Measurements from ENCODE around the gene TMEM184B. TPM values are rescaled to one million over a fixed set of nuclear protein-coding genes. Genes with fewer than 3 reads are reported as not detected.

Gene TMEM184B
- polyA plus RNA-seq, 4 donors, result 7.3 to 47.4 (median 20.3) TPM

- H3K9me3 ChIP-seq (ENCODE audit: control insufficient read depth in 2 of 2, insufficient read depth in 1 of 2, low read depth in 1 of 2, low read length in 1 of 2), result no peaks in the 10 kb centered on the region
- FAIRE-seq (no peak), DNase-seq (no peak)
- peak overlapping the region in 1 of 3 donors; percentile 83 for H3K27ac ChIP-seq (ENCODE audit: low read depth in 1 of 3, low read length in 2 of 3)
- H3K36me3 ChIP-seq (ENCODE audit: control insufficient read depth in 3 of 3, insufficient read depth in 2 of 3, low read depth in 1 of 3, low read length in 3 of 3), result peaks cover 0 to 85% (median 0%) of the 10 kb centered on the region in 3 donors
- no peaks in the 10 kb centered on the region for H3K27me3 ChIP-seq (ENCODE audit: control insufficient read depth in 3 of 3, insufficient read depth in 3 of 3, low read length in 3 of 3)
- WGBS, 3 donors, result 69 to 85% (median 83%) methylated on average over 18 of the region's 18 CpGs
- no peak overlapping the region for H3K4me3 ChIP-seq (ENCODE audit: low read depth in 1 of 3, low read length in 3 of 3)
- peaks cover 0 to 42% (median 11%) of the 10 kb centered on the region in 3 donors for H3K4me1 ChIP-seq (ENCODE audit: control insufficient read depth in 3 of 3, insufficient read depth in 2 of 3, low read depth in 1 of 3, low read length in 2 of 3)
Observed at GRCh38 chr22:38310518-38311322, 37.9 kb upstream of the TMEM184B start.

GRCh38 chr22:38309614-38310517, 37.1 kb upstream of the TMEM184B start:
- 69 to 73% (median 71%) methylated on average over 18 of the region's 18 CpGs for WGBS, 3 donors
- H3K27me3 ChIP-seq (ENCODE audit: control insufficient read depth in 3 of 3, insufficient read depth in 3 of 3, low read length in 3 of 3), result no peaks in the 10 kb centered on the region
- no peaks in the 10 kb centered on the region for H3K9me3 ChIP-seq (ENCODE audit: control insufficient read depth in 2 of 2, insufficient read depth in 1 of 2, low read depth in 1 of 2, low read length in 1 of 2)
- no peak for FAIRE-seq
- H3K27ac ChIP-seq (ENCODE audit: low read depth in 1 of 3, low read length in 2 of 3), result peak overlapping the region in 1 of 3 donors; percentile 83
- no peak overlapping the region for H3K4me3 ChIP-seq (ENCODE audit: low read depth in 1 of 3, low read length in 3 of 3)
- no peak for DNase-seq
- H3K4me1 ChIP-seq (ENCODE audit: control insufficient read depth in 3 of 3, insufficient read depth in 2 of 3, low read depth in 1 of 3, low read length in 2 of 3), result peaks cover 0 to 44% (median 11%) of the 10 kb centered on the region in 3 donors
- H3K36me3 ChIP-seq (ENCODE audit: control insufficient read depth in 3 of 3, insufficient read depth in 2 of 3, low read depth in 1 of 3, low read length in 3 of 3), result peaks cover 0 to 81% (median 0%) of the 10 kb centered on the region in 3 donors

- H3K27me3 ChIP-seq (ENCODE audit: control insufficient read depth in 3 of 3, insufficient read depth in 3 of 3, low read length in 3 of 3), result no peaks in the 10 kb centered on the region
- FAIRE-seq (no peak), DNase-seq (no peak)
- H3K9me3 ChIP-seq (ENCODE audit: control insufficient read depth in 2 of 2, insufficient read depth in 1 of 2, low read depth in 1 of 2, low read length in 1 of 2), result no peaks in the 10 kb centered on the region
- H3K4me3 ChIP-seq (ENCODE audit: low read depth in 1 of 3, low read length in 3 of 3), result no peak overlapping the region
- peak overlapping the region in 1 of 3 donors; percentile 13 for H3K27ac ChIP-seq (ENCODE audit: low read depth in 1 of 3, low read length in 2 of 3)
- 77 to 83% (median 82%) methylated on average over 10 of the region's 10 CpGs for WGBS, 3 donors
- peaks cover 0 to 43% (median 9%) of the 10 kb centered on the region in 3 donors for H3K4me1 ChIP-seq (ENCODE audit: control insufficient read depth in 3 of 3, insufficient read depth in 2 of 3, low read depth in 1 of 3, low read length in 2 of 3)
- H3K36me3 ChIP-seq (ENCODE audit: control insufficient read depth in 3 of 3, insufficient read depth in 2 of 3, low read depth in 1 of 3, low read length in 3 of 3), result peaks cover 0 to 87% (median 0%) of the 10 kb centered on the region in 3 donors
Observed at GRCh38 chr22:38308791-38309498, 36.1 kb upstream of the TMEM184B start.

GRCh38 chr22:38305471-38306448, 33.0 kb upstream of the TMEM184B start:
- Histone ChIP-seq H3K27ac (ENCODE audit: low read depth in 1 of 3, low read length in 2 of 3) (peak overlapping the region; percentile 24 to 80 (median 75)), H3K9me3 (ENCODE audit: control insufficient read depth in 2 of 2, insufficient read depth in 1 of 2, low read depth in 1 of 2, low read length in 1 of 2) (no peaks in the 10 kb centered on the region), H3K36me3 (ENCODE audit: control insufficient read depth in 3 of 3, insufficient read depth in 2 of 3, low read depth in 1 of 3, low read length in 3 of 3) (peaks cover 0 to 87% (median 2%) of the 10 kb centered on the region in 3 donors), H3K4me1 (ENCODE audit: control insufficient read depth in 3 of 3, insufficient read depth in 2 of 3, low read depth in 1 of 3, low read length in 2 of 3) (peaks cover 0 to 30% (median 7%) of the 10 kb centered on the region in 3 donors), H3K27me3 (ENCODE audit: control insufficient read depth in 3 of 3, insufficient read depth in 3 of 3, low read length in 3 of 3) (no peaks in the 10 kb centered on the region), H3K4me3 (ENCODE audit: low read depth in 1 of 3, low read length in 3 of 3) (no peak overlapping the region)
- DNase-seq, result peak; percentile 31 to 51
- no peak for FAIRE-seq
- 15 to 21% (median 19%) methylated on average over 16 of the region's 16 CpGs for WGBS, 3 donors

- Histone ChIP-seq H3K36me3 (ENCODE audit: control insufficient read depth in 3 of 3, insufficient read depth in 2 of 3, low read depth in 1 of 3, low read length in 3 of 3) (peaks cover 8 to 87% (median 9%) of the 10 kb centered on the region in 3 donors), H3K27ac (ENCODE audit: low read depth in 1 of 3, low read length in 2 of 3) (peak overlapping the region in 1 of 3 donors; percentile 18), H3K4me3 (ENCODE audit: low read depth in 1 of 3, low read length in 3 of 3) (no peak overlapping the region), H3K27me3 (ENCODE audit: control insufficient read depth in 3 of 3, insufficient read depth in 3 of 3, low read length in 3 of 3) (no peaks in the 10 kb centered on the region), H3K9me3 (ENCODE audit: control insufficient read depth in 2 of 2, insufficient read depth in 1 of 2, low read depth in 1 of 2, low read length in 1 of 2) (no peaks in the 10 kb centered on the region), H3K4me1 (ENCODE audit: control insufficient read depth in 3 of 3, insufficient read depth in 2 of 3, low read depth in 1 of 3, low read length in 2 of 3) (peaks cover 0 to 18% (median 4%) of the 10 kb centered on the region in 3 donors)
- DNase-seq (no peak), FAIRE-seq (no peak)
- WGBS, 3 donors, result 86 to 91% (median 87%) methylated on average over 13 of the region's 13 CpGs
Observed at GRCh38 chr22:38304526-38304925, 31.7 kb upstream of the TMEM184B start.

- Histone ChIP-seq H3K27me3 (ENCODE audit: control insufficient read depth in 3 of 3, insufficient read depth in 3 of 3, low read length in 3 of 3) (no peaks in the 10 kb centered on the region), H3K9me3 (ENCODE audit: control insufficient read depth in 2 of 2, insufficient read depth in 1 of 2, low read depth in 1 of 2, low read length in 1 of 2) (no peaks in the 10 kb centered on the region), H3K36me3 (ENCODE audit: control insufficient read depth in 3 of 3, insufficient read depth in 2 of 3, low read depth in 1 of 3, low read length in 3 of 3) (peaks cover 8 to 87% (median 9%) of the 10 kb centered on the region in 3 donors), H3K4me1 (ENCODE audit: control insufficient read depth in 3 of 3, insufficient read depth in 2 of 3, low read depth in 1 of 3, low read length in 2 of 3) (peaks cover 0 to 18% (median 4%) of the 10 kb centered on the region in 3 donors), H3K4me3 (ENCODE audit: low read depth in 1 of 3, low read length in 3 of 3) (no peak overlapping the region), H3K27ac (ENCODE audit: low read depth in 1 of 3, low read length in 2 of 3) (peak overlapping the region in 1 of 3 donors; percentile 18)
- 90 to 95% (median 93%) methylated on average over 5 of the region's 5 CpGs for WGBS, 3 donors
- no peak for DNase-seq
- no peak for FAIRE-seq
Observed at GRCh38 chr22:38303974-38304373, 31.2 kb upstream of the TMEM184B start.

- H3K36me3 ChIP-seq (ENCODE audit: control insufficient read depth in 3 of 3, insufficient read depth in 2 of 3, low read depth in 1 of 3, low read length in 3 of 3), result peaks cover 10 to 88% (median 14%) of the 10 kb centered on the region in 3 donors
- DNase-seq, result no peak
- H3K27me3 ChIP-seq (ENCODE audit: control insufficient read depth in 3 of 3, insufficient read depth in 3 of 3, low read length in 3 of 3), result no peaks in the 10 kb centered on the region
- FAIRE-seq, result no peak
- H3K4me3 ChIP-seq (ENCODE audit: low read depth in 1 of 3, low read length in 3 of 3), result no peak overlapping the region
- peaks cover 0 to 18% (median 4%) of the 10 kb centered on the region in 3 donors for H3K4me1 ChIP-seq (ENCODE audit: control insufficient read depth in 3 of 3, insufficient read depth in 2 of 3, low read depth in 1 of 3, low read length in 2 of 3)
- 93 to 96% (median 95%) methylated on average over 17 to 19 of the region's 19 CpGs for WGBS, 3 donors
- H3K9me3 ChIP-seq (ENCODE audit: control insufficient read depth in 2 of 2, insufficient read depth in 1 of 2, low read depth in 1 of 2, low read length in 1 of 2), result no peaks in the 10 kb centered on the region
- no peak overlapping the region for H3K27ac ChIP-seq (ENCODE audit: low read depth in 1 of 3, low read length in 2 of 3)
Observed at GRCh38 chr22:38302906-38303305, 30.1 kb upstream of the TMEM184B start.
